GM19240 (cell line): ENCODE data around the gene EPGN.
"Not testable (repeated sequence)": the region's sequence is repeated elsewhere in the genome, so short reads cannot be mapped to it uniquely, and the experiment has no call there.

Experiments used
- DNase-seq: peaks from one replicate; pipeline ENCODE4 v3.0.0; 2011; ENCODE audit warnings: low spot score; ENCODE audit not compliant: insufficient read length

The EPGN gene

GRCh38 chr4:74338792-74339333 is 30.6 kb downstream of the EPGN start:
- no peak for DNase-seq

GRCh38 chr4:74339501-74339900 is 31.2 kb downstream of the EPGN start:
- no peak for DNase-seq

- not testable (repeated sequence) for DNase-seq
These were observed 32.2 kb downstream of the EPGN start for GRCh38 chr4:74340421-74340820.

GRCh38 chr4:74344031-74344430 is 35.8 kb downstream of the EPGN start:
- no peak for DNase-seq

- DNase-seq, result no peak
These were observed 45.6 kb downstream of the EPGN start for GRCh38 chr4:74353858-74354257.

GRCh38 chr4:74357965-74358364 is 49.7 kb downstream of the EPGN start:
- no peak for DNase-seq

- DNase-seq, result no peak
These were observed 53.4 kb downstream of the EPGN start for GRCh38 chr4:74361671-74362070.

- DNase-seq, result no peak
These were observed 54.1 kb downstream of the EPGN start for GRCh38 chr4:74362347-74362746.

GRCh38 chr4:74364256-74364651 is 56.0 kb downstream of the EPGN start:
- DNase-seq, result no peak

GRCh38 chr4:74364652-74365491 is 56.6 kb downstream of the EPGN start, which contains the start of gene EREG:
Gene EREG, plus strand, starts transcription at chr4:74365145. Its CDS starts 164 bp downstream, at chr4:74365309.
- DNase-seq, result no peak

GRCh38 chr4:74365761-74366160 is 57.5 kb downstream of the EPGN start:
- DNase-seq, result no peak
